ENCODE data around the gene CATSPERE.

CATSPERE gene

GRCh38 chr1:244461245-244462071 is at the start of gene CATSPERE:
Gene CATSPERE, plus strand, starts transcription at chr1:244461273. Its CDS starts 157 bp downstream, at chr1:244461430.
- no peaks in the 10 kb centered on the region for H3K27me3 ChIP-seq (ENCODE audit: insufficient read depth, low read length, poor library complexity)
- no peaks in the 10 kb centered on the region for H3K9me3 ChIP-seq (ENCODE audit: insufficient read depth, low read length, severe bottlenecking)
- H3K79me2 ChIP-seq (ENCODE audit: insufficient read depth, low read length), result no peaks in the 10 kb centered on the region
- peak within 1 kb of the TSS; percentile 59 for H3K9ac ChIP-seq (ENCODE audit: low read depth, low read length)
- TF ChIP-seq EZH2 (IDR thresholded peaks at IDR 0.05; ENCODE audit: borderline replicate concordance, low read depth, low read length, severe bottlenecking) (no peak), CTCF (IDR thresholded peaks at IDR 0.05; ENCODE audit: borderline replicate concordance, extremely low read depth, low read length, poor library complexity, severe bottlenecking) (no peak)
- peaks cover 17% of the 10 kb centered on the region for H3K4me1 ChIP-seq (ENCODE audit: insufficient read depth, low read length)
- peak within 1 kb of the TSS; percentile 22 to 57; a peak in 3 of 4 replicates for H3K4me3 ChIP-seq (ENCODE audit: low read depth in 1 of 2, low read length in 2 of 2)
- peak within 1 kb of the TSS; percentile 65 for H3K4me2 ChIP-seq (ENCODE audit: insufficient read depth, low read length)
- H2AFZ ChIP-seq (ENCODE audit: low read depth, low read length), result peak within 1 kb of the TSS; percentile 78
- peak; percentile 98 for ATAC-seq (ENCODE audit: insufficient read depth, low read depth)
- H4K20me1 ChIP-seq (ENCODE audit: insufficient read depth, low read length), result no peaks in the 10 kb centered on the region
- peak within 1 kb of the TSS; percentile 72 for H3K27ac ChIP-seq (ENCODE audit: low read length)
- H3K36me3 ChIP-seq (ENCODE audit: insufficient read depth, low read length), result peaks cover 6% of the 10 kb centered on the region
- DNase-seq, result peak; percentile 72

GRCh38 chr1:244412176-244412575 is 48.9 kb upstream of the CATSPERE start:
- no peaks in the 10 kb centered on the region for H4K20me1 ChIP-seq (ENCODE audit: insufficient read depth, low read length)
- no peak overlapping the region for H3K27ac ChIP-seq (ENCODE audit: low read length)
- H3K4me2 ChIP-seq (ENCODE audit: insufficient read depth, low read length), result no peak overlapping the region
- no peak for TF ChIP-seq CTCF (IDR thresholded peaks at IDR 0.05; ENCODE audit: borderline replicate concordance, extremely low read depth, low read length, poor library complexity, severe bottlenecking)
- TF ChIP-seq EZH2 (IDR thresholded peaks at IDR 0.05; ENCODE audit: borderline replicate concordance, low read depth, low read length, severe bottlenecking), result no peak
- H3K9me3 ChIP-seq (ENCODE audit: insufficient read depth, low read length, severe bottlenecking), result no peaks in the 10 kb centered on the region
- ATAC-seq (ENCODE audit: insufficient read depth, low read depth) (no peak), DNase-seq (no peak)
- no peak overlapping the region for H3K9ac ChIP-seq (ENCODE audit: low read depth, low read length)
- H3K27me3 ChIP-seq (ENCODE audit: insufficient read depth, low read length, poor library complexity), result no peaks in the 10 kb centered on the region
- H3K36me3 ChIP-seq (ENCODE audit: insufficient read depth, low read length), result peaks cover 97% of the 10 kb centered on the region
- H3K4me1 ChIP-seq (ENCODE audit: insufficient read depth, low read length), result no peaks in the 10 kb centered on the region
- no peaks in the 10 kb centered on the region for H3K79me2 ChIP-seq (ENCODE audit: insufficient read depth, low read length)
- H2AFZ ChIP-seq (ENCODE audit: low read depth, low read length), result no peak overlapping the region
- H3K4me3 ChIP-seq (ENCODE audit: low read depth in 1 of 2, low read length in 2 of 2), result no peak overlapping the region

- peaks cover 95% of the 10 kb centered on the region for H3K36me3 ChIP-seq (ENCODE audit: insufficient read depth, low read length)
Measured at GRCh38 chr1:244413736-244414135, 47.3 kb upstream of the CATSPERE start.

More at GRCh38 chr1:244413736-244414135, 47.3 kb upstream of the CATSPERE start:
- Histone ChIP-seq H3K9ac (ENCODE audit: low read depth, low read length) (no peak overlapping the region), H4K20me1 (ENCODE audit: insufficient read depth, low read length) (no peaks in the 10 kb centered on the region), H3K27me3 (ENCODE audit: insufficient read depth, low read length, poor library complexity) (no peaks in the 10 kb centered on the region), H3K4me3 (ENCODE audit: low read depth in 1 of 2, low read length in 2 of 2) (no peak overlapping the region), H3K4me1 (ENCODE audit: insufficient read depth, low read length) (no peaks in the 10 kb centered on the region), H2AFZ (ENCODE audit: low read depth, low read length) (no peak overlapping the region), H3K27ac (ENCODE audit: low read length) (no peak overlapping the region), H3K79me2 (ENCODE audit: insufficient read depth, low read length) (no peaks in the 10 kb centered on the region), H3K9me3 (ENCODE audit: insufficient read depth, low read length, severe bottlenecking) (no peaks in the 10 kb centered on the region), H3K4me2 (ENCODE audit: insufficient read depth, low read length) (no peak overlapping the region)
- DNase-seq (no peak), ATAC-seq (ENCODE audit: insufficient read depth, low read depth) (no peak)
- TF ChIP-seq CTCF (IDR thresholded peaks at IDR 0.05; ENCODE audit: borderline replicate concordance, extremely low read depth, low read length, poor library complexity, severe bottlenecking) (no peak), EZH2 (IDR thresholded peaks at IDR 0.05; ENCODE audit: borderline replicate concordance, low read depth, low read length, severe bottlenecking) (no peak)

Measured in DND-41 (cell line).